ENCODE data around the gene NAT16.

DNA sequence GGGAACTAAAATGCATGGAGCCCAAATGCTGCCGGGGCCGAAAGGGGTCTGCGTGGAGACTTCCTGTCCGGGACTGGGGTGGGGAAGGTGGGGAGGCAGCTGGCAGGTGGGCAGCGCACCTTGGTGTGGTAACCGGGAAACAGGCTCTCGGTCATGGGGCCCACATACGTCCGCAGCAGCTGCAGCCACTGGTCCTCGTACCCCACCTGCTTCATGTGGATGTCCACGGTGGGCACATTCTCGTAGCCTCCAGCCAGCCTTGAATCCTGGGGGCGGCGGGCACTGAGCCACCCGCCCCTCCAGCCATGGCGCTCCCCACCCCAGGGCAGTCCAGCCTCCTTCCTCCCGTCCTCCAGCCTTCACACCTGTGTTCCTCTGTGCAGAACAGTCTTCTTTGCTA, 27.4 kb upstream of the NAT16 start:
- TF ChIP-seq, protein P1, sequence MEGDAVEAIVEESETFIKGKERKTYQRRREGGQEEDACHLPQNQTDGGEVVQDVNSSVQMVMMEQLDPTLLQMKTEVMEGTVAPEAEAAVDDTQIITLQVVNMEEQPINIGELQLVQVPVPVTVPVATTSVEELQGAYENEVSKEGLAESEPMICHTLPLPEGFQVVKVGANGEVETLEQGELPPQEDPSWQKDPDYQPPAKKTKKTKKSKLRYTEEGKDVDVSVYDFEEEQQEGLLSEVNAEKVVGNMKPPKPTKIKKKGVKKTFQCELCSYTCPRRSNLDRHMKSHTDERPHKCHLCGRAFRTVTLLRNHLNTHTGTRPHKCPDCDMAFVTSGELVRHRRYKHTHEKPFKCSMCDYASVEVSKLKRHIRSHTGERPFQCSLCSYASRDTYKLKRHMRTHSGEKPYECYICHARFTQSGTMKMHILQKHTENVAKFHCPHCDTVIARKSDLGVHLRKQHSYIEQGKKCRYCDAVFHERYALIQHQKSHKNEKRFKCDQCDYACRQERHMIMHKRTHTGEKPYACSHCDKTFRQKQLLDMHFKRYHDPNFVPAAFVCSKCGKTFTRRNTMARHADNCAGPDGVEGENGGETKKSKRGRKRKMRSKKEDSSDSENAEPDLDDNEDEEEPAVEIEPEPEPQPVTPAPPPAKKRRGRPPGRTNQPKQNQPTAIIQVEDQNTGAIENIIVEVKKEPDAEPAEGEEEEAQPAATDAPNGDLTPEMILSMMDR (IDR thresholded peaks at IDR 0.05), result no peak
- TF ChIP-seq POLR2A (IDR thresholded peaks at IDR 0.05) (no peak), POLR2AphosphoS5 (IDR thresholded peaks at IDR 0.05) (no peak)

All from gastroesophageal sphincter (tissue), 3 donors.